Activated naive CD4-positive, alpha-beta T cell treated with anti-CD3 and anti-CD28 coated beads, Interleukin-2, amount 50 U/mL, for 72 hours (primary cell): ENCODE measurements around the gene ELAVL1. TPM values are rescaled to one million over a fixed set of nuclear protein-coding genes. Genes with fewer than 3 reads are reported as not detected.

ENCODE experiments used
- ATAC-seq, 2 donors: fragments of 150-1000 bp; cut with Tn5 transposase; 2 replicates each; pipeline ENCODE4 v1.10.0; 2021; ENCODE audit warnings: mild to moderate bottlenecking in 2 of 2, moderate library complexity in 2 of 2
- DNase-seq, 2 donors: peaks; one replicate each; pipeline ENCODE4 v3.0.0; 2021 to 2022; ENCODE audit warnings: low spot score in 2 of 2
- H3K27ac Mint-ChIP-seq, 2 donors: one replicate each; pipeline ENCODE4 v1.8.0; 2022; ENCODE audit warnings: mild to moderate bottlenecking in 2 of 2, mixed read lengths in 2 of 2
- H3K36me3 Mint-ChIP-seq, 2 donors: one replicate each; pipeline ENCODE4 v1.8.0; 2022; ENCODE audit warnings: mixed read lengths in 2 of 2
- H3K9me3 Mint-ChIP-seq, 2 donors: one replicate each; pipeline ENCODE4 v1.8.0; 2022; ENCODE audit warnings: mixed read lengths in 2 of 2
- total RNA-seq, 2 donors: library from RNA; stranded (reverse); gene quantifications; one replicate each; pipeline ENCODE4 v1.2.3, GENCODE V29; 2022

ELAVL1 gene
- total RNA-seq, 2 donors from 2014 or later, result 121 to 146 TPM

GRCh38 chr19:7981199-7981598 lies 24.2 kb downstream of the ELAVL1 start:
- Mint-ChIP-seq H3K27ac (no peak overlapping the region), H3K36me3 (peaks cover 0 to 5% of the 10 kb centered on the region in 2 donors), H3K9me3 (no peaks in the 10 kb centered on the region)
- DNase-seq (no peak), ATAC-seq (no peak)

- Mint-ChIP-seq H3K36me3 (peaks cover 0 to 5% of the 10 kb centered on the region in 2 donors), H3K27ac (no peak overlapping the region), H3K9me3 (no peaks in the 10 kb centered on the region)
- DNase-seq (no peak), ATAC-seq (no peak)
Observed at GRCh38 chr19:7980635-7981121, 24.8 kb downstream of the ELAVL1 start.

- H3K27ac Mint-ChIP-seq, result peak overlapping the region in 1 of 2 donors; percentile 65
- ATAC-seq, result no peak
- no peaks in the 10 kb centered on the region for H3K9me3 Mint-ChIP-seq
- no peak for DNase-seq
- peaks cover 0 to 5% of the 10 kb centered on the region in 2 donors for H3K36me3 Mint-ChIP-seq
Observed at GRCh38 chr19:7980168-7980567, 25.3 kb downstream of the ELAVL1 start.

- no peaks in the 10 kb centered on the region for H3K9me3 Mint-ChIP-seq
- DNase-seq (no peak), ATAC-seq (no peak)
- peaks cover 0 to 5% of the 10 kb centered on the region in 2 donors for H3K36me3 Mint-ChIP-seq
- peak overlapping the region in 1 of 2 donors; percentile 65 for H3K27ac Mint-ChIP-seq
Observed at GRCh38 chr19:7979559-7979958, 25.9 kb downstream of the ELAVL1 start.

- peak overlapping the region in 1 of 2 donors; percentile 65 for H3K27ac Mint-ChIP-seq
- peaks cover 0 to 4% of the 10 kb centered on the region in 2 donors for H3K36me3 Mint-ChIP-seq
- DNase-seq, result no peak
Observed at GRCh38 chr19:7979011-7979410, 26.4 kb downstream of the ELAVL1 start.

GRCh38 chr19:7978179-7978825 lies 27.1 kb downstream of the ELAVL1 start:
- DNase-seq (no peak), ATAC-seq (no peak)
- H3K36me3 Mint-ChIP-seq, result no peaks in the 10 kb centered on the region

More at GRCh38 chr19:7979011-7979410, 26.4 kb downstream of the ELAVL1 start:
- H3K9me3 Mint-ChIP-seq, result no peaks in the 10 kb centered on the region
- no peak for ATAC-seq

GRCh38 chr19:7977723-7978040 lies 27.8 kb downstream of the ELAVL1 start:
- DNase-seq, result no peak
- no peak overlapping the region for H3K27ac Mint-ChIP-seq
- H3K36me3 Mint-ChIP-seq, result no peaks in the 10 kb centered on the region
- no peaks in the 10 kb centered on the region for H3K9me3 Mint-ChIP-seq
- ATAC-seq, result no peak

More at GRCh38 chr19:7978179-7978825, 27.1 kb downstream of the ELAVL1 start:
- Mint-ChIP-seq H3K27ac (no peak overlapping the region), H3K9me3 (no peaks in the 10 kb centered on the region)

GRCh38 chr19:7977021-7977722 lies 28.3 kb downstream of the ELAVL1 start:
- no peak for ATAC-seq
- no peaks in the 10 kb centered on the region for H3K9me3 Mint-ChIP-seq
- H3K36me3 Mint-ChIP-seq, result no peaks in the 10 kb centered on the region
- DNase-seq, result no peak
- H3K27ac Mint-ChIP-seq, result no peak overlapping the region

GRCh38 chr19:7976461-7976860 lies 29.0 kb downstream of the ELAVL1 start:
- ATAC-seq (no peak), DNase-seq (no peak)
- Mint-ChIP-seq H3K36me3 (no peaks in the 10 kb centered on the region), H3K9me3 (no peaks in the 10 kb centered on the region), H3K27ac (no peak overlapping the region)

GRCh38 chr19:7975037-7975436 lies 30.4 kb downstream of the ELAVL1 start:
- Mint-ChIP-seq H3K27ac (peak overlapping the region in 1 of 2 donors; percentile 70), H3K9me3 (no peaks in the 10 kb centered on the region), H3K36me3 (no peaks in the 10 kb centered on the region)
- DNase-seq, result no peak
- ATAC-seq, result no peak

- H3K9me3 Mint-ChIP-seq, result no peaks in the 10 kb centered on the region
- H3K36me3 Mint-ChIP-seq, result no peaks in the 10 kb centered on the region
- peak overlapping the region; percentile 50 to 70 for H3K27ac Mint-ChIP-seq
- ATAC-seq (no peak), DNase-seq (no peak)
Observed at GRCh38 chr19:7973883-7974282, 31.6 kb downstream of the ELAVL1 start.

GRCh38 chr19:7971553-7972520 lies 33.6 kb downstream of the ELAVL1 start:
- H3K27ac Mint-ChIP-seq, result no peak overlapping the region
- H3K9me3 Mint-ChIP-seq, result no peaks in the 10 kb centered on the region
- no peak for ATAC-seq
- peaks cover 0 to 4% of the 10 kb centered on the region in 2 donors for H3K36me3 Mint-ChIP-seq
- DNase-seq, result no peak

GRCh38 chr19:7970716-7971448 lies 34.6 kb downstream of the ELAVL1 start:
- peak in 1 of 2 donors; percentile 52 for ATAC-seq
- H3K9me3 Mint-ChIP-seq, result no peaks in the 10 kb centered on the region
- peak in 1 of 2 donors; percentile 37 for DNase-seq
- no peak overlapping the region for H3K27ac Mint-ChIP-seq
- peaks cover 0 to 4% of the 10 kb centered on the region in 2 donors for H3K36me3 Mint-ChIP-seq

GRCh38 chr19:7969555-7969939 lies 35.9 kb downstream of the ELAVL1 start:
- H3K9me3 Mint-ChIP-seq, result no peaks in the 10 kb centered on the region
- ATAC-seq (no peak), DNase-seq (no peak)
- peaks cover 0 to 4% of the 10 kb centered on the region in 2 donors for H3K36me3 Mint-ChIP-seq
- no peak overlapping the region for H3K27ac Mint-ChIP-seq

GRCh38 chr19:7968796-7969554 lies 36.5 kb downstream of the ELAVL1 start:
- ATAC-seq (no peak), DNase-seq (no peak)
- peaks cover 0 to 4% of the 10 kb centered on the region in 2 donors for H3K36me3 Mint-ChIP-seq
- peak overlapping the region in 1 of 2 donors; percentile 88 for H3K27ac Mint-ChIP-seq
- H3K9me3 Mint-ChIP-seq, result no peaks in the 10 kb centered on the region
